Mucosa of descending colon (tissue), 3 donors: Measurements from ENCODE around the gene TMEM144. TPM values are rescaled to one million over a fixed set of nuclear protein-coding genes. Genes with fewer than 3 reads are reported as not detected.
"Not testable (repeated sequence)": the region's sequence is repeated elsewhere in the genome, so short reads cannot be mapped to it uniquely, and the experiment has no call there.

Source experiments
- ATAC-seq: fragments of 200-7000 bp; cut with Tn5 transposase; one replicate; pipeline ENCODE4 v1.9.1; 2020; ENCODE audit warnings: mild to moderate bottlenecking, moderate library complexity
- DNase-seq, 3 donors: peaks; one replicate each; pipeline ENCODE4 v3.0.0-alpha.2; 2020
- H3K36me3 ChIP-seq: fragments of 200-600 bp; one replicate; pipeline ENCODE4 v1.8.0; 2021; ENCODE audit warnings: low read depth, mild to moderate bottlenecking
- H3K4me1 ChIP-seq: fragments of 200-600 bp; one replicate; pipeline ENCODE4 v1.8.0; 2021; ENCODE audit warnings: low read depth, mild to moderate bottlenecking
- H3K4me3 ChIP-seq: fragments of 200-600 bp; one replicate; pipeline ENCODE4 v1.8.0; 2021; ENCODE audit warnings: mild to moderate bottlenecking
- H3K9me3 ChIP-seq: fragments of 200-600 bp; one replicate; pipeline ENCODE4 v1.8.0; 2021; ENCODE audit warnings: mild to moderate bottlenecking
- intact Hi-C, 2 donors: fragments of 100-400 bp; cut with DNase I in 1 of 2; cut with micrococcal nuclease in 1 of 2; formaldehyde crosslinking; loops; one replicate each; pipeline versions ENCODE4 v1.11.0 to v1.11.1; 2022; cut with DNase I, micrococcal nuclease
- total RNA-seq, 3 donors: library from RNA; stranded (reverse); fragmentation: NEBNext Ultra II Directional in 2 of 3; extraction: Animal tissue kit (Norgen Biotek cat#: 25700) in 2 of 3; gene quantifications; one replicate each; pipeline versions ENCODE4 v1.2.1 to v1.2.4, GENCODE V29; 2021 to 2023
- TF ChIP-seq, protein P1 (sequence below): fragments of 200-600 bp; IDR thresholded peaks from one replicate; pipeline ENCODE4 v1.8.0; 2022; ENCODE audit warnings: antibody characterized with exemption, mild to moderate bottlenecking
- donor health status: DM: no; HTN: no; CAD: no; lungs with moderate emphysema.
- donor health status: DM: no; HTN: no; CAD: no.
- donor health status: DM: no; HTN: yes; CAD: no.

The TMEM144 gene
- total RNA-seq, 3 donors from 2014 or later: 16.1 to 36.7 (median 32.4) TPM

DNA sequence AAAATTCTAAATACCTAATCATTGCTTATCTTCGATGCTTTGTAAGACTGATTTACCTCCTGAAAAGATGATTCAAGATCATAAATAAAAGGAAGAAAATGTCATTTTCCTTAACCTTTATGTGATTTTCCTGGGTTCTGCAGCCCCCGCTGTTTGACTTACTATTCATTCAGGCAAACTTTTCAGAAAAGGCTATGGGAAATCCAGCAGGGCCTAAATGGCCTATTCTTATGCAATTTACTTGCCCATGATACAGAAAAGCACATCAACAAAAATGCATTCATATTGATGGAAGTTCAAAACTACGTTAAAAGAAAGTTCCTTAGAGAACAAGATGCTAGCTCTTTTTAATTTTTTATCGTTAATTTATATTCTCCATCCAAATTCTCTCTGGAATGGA, 51.2 kb downstream of the TMEM144 start:
- ATAC-seq (no peak), DNase-seq (no peak)
- no peaks in the 10 kb centered on the region for H3K36me3 ChIP-seq
- no peak overlapping the region for H3K4me3 ChIP-seq
- no peaks in the 10 kb centered on the region for H3K4me1 ChIP-seq
- H3K9me3 ChIP-seq: no peaks in the 10 kb centered on the region
- intact Hi-C loops: no loop called here
- TF ChIP-seq, protein P1, sequence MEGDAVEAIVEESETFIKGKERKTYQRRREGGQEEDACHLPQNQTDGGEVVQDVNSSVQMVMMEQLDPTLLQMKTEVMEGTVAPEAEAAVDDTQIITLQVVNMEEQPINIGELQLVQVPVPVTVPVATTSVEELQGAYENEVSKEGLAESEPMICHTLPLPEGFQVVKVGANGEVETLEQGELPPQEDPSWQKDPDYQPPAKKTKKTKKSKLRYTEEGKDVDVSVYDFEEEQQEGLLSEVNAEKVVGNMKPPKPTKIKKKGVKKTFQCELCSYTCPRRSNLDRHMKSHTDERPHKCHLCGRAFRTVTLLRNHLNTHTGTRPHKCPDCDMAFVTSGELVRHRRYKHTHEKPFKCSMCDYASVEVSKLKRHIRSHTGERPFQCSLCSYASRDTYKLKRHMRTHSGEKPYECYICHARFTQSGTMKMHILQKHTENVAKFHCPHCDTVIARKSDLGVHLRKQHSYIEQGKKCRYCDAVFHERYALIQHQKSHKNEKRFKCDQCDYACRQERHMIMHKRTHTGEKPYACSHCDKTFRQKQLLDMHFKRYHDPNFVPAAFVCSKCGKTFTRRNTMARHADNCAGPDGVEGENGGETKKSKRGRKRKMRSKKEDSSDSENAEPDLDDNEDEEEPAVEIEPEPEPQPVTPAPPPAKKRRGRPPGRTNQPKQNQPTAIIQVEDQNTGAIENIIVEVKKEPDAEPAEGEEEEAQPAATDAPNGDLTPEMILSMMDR: no peak

DNA sequence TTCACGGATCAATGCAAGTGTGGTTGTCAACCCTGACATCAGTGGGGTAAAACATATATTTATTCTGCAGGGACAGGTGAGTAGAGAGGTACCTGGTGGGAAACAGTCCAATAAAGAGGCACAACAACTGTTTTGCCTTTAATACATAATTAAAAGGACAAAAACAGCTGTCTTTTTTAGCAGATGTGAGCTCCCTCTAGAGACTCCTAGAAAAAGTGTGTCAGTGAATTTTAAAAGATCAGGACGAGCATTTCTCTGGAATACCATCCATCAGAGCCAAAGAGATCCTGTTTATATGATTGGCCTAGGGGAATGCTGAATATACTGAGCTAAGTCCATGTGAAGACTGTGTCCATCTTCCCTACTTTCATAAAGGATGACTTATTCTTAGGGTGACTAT, 58.3 kb downstream of the TMEM144 start:
- intact Hi-C loops: no loop called here

DNA sequence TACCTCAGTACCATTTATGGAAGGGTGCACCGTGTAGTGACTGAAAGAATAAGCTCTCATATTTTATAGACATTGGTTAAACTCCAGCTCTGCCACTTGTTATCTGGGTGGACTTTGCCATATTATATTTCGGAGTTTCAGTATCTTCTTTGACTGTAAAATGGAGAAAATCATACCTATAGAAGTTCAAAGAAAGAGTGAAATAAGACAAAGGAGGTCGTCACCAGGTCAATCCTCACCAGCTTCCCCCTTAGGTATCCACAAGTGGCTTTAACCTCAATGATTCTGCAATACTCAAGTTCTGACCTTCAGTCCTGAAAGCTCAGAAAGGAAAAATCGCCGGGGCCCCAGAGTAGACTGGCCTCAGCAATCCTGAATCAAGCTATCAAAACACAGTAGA, 64.3 kb downstream of the TMEM144 start:
- H3K4me1 ChIP-seq: no peaks in the 10 kb centered on the region
- DNase-seq (no peak), ATAC-seq (no peak)
- TF ChIP-seq, protein P1: no peak
- no peaks in the 10 kb centered on the region for H3K36me3 ChIP-seq
- H3K4me3 ChIP-seq: no peak overlapping the region
- H3K9me3 ChIP-seq: no peaks in the 10 kb centered on the region
- intact Hi-C loops: no loop called here

More for the DNA sequence above, 58.3 kb downstream of the TMEM144 start:
- H3K36me3 ChIP-seq: no peaks in the 10 kb centered on the region
- no peaks in the 10 kb centered on the region for H3K4me1 ChIP-seq
- TF ChIP-seq, protein P1: no peak
- no peak for ATAC-seq
- H3K9me3 ChIP-seq: no peaks in the 10 kb centered on the region
- DNase-seq: no peak
- H3K4me3 ChIP-seq: no peak overlapping the region

DNA sequence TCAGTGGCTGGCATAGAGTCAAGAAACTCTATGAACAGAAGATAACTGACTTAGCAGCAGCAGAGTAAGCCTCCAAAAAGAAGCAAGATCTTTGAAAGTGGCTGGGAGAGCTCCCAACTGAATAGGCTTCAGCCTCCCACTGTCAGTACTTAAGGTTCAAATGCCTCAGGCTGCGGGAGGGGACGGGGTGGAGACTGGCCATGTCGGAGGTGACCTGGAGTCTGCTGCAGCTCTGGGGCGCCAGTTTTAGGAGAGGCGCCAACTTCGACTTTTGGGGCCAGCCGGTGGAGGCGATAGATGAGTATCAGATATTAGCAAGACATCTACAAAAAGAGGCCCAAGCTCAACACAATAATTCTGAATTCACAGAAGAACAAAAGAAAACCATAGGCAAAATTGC, 67.3 kb downstream of the TMEM144 start:
- TF ChIP-seq, protein P1: no peak

DNA sequence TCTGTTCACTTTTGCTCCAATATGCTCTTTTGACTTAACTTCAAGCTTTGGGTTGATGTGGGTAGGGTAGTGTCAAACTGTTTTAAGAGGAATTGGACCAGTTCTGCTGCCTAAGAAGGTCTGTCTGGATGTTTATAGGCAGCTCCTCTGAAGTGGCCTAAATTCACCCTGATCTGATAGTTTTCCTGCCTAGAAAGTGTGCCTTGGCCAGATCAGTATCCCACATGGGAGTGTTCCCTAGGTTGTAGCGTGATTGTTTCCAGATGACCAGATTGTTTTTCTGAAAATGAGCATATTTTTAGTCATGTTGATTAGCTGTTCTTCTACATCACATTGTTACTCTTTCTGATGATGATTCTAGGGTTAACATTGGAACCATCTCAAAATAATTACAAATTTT, 68.8 kb downstream of the TMEM144 start:
- H3K36me3 ChIP-seq, DNase-seq, intact Hi-C loops, ATAC-seq, H3K9me3 ChIP-seq, H3K4me3 ChIP-seq, H3K4me1 ChIP-seq: not testable (repeated sequence)

More for the DNA sequence above, 67.3 kb downstream of the TMEM144 start:
- H3K9me3 ChIP-seq: no peaks in the 10 kb centered on the region
- intact Hi-C loops: no loop called here
- H3K36me3 ChIP-seq: no peaks in the 10 kb centered on the region
- no peaks in the 10 kb centered on the region for H3K4me1 ChIP-seq
- no peak overlapping the region for H3K4me3 ChIP-seq
- ATAC-seq (no peak), DNase-seq (no peak)

DNA sequence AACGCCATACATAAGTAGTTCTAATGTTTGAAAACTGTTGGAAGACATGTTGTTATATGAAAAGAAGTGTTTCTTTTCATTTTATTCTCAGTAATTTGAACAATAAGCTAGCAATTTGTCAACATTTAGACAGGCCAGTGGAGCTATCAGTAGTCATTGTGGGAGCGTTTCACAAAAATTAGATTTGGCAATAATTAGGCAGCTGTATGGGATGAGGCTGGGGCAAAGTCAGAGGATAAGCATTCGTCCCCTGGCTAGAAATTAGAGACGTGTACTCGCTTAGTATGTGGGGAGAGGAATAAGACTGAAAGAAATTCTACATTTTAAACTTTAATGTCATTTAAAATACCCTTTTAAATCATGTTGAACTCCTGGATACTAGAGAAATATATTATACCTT, 70.6 kb downstream of the TMEM144 start:
- ATAC-seq (no peak), DNase-seq (no peak)
- Histone ChIP-seq H3K36me3 (no peaks in the 10 kb centered on the region), H3K4me3 (no peak overlapping the region), H3K9me3 (no peaks in the 10 kb centered on the region), H3K4me1 (no peaks in the 10 kb centered on the region)
- TF ChIP-seq, protein P1: no peak
- intact Hi-C loops: no loop called here
